ENCODE results near the gene PAQR4.

Gene PAQR4

DNA sequence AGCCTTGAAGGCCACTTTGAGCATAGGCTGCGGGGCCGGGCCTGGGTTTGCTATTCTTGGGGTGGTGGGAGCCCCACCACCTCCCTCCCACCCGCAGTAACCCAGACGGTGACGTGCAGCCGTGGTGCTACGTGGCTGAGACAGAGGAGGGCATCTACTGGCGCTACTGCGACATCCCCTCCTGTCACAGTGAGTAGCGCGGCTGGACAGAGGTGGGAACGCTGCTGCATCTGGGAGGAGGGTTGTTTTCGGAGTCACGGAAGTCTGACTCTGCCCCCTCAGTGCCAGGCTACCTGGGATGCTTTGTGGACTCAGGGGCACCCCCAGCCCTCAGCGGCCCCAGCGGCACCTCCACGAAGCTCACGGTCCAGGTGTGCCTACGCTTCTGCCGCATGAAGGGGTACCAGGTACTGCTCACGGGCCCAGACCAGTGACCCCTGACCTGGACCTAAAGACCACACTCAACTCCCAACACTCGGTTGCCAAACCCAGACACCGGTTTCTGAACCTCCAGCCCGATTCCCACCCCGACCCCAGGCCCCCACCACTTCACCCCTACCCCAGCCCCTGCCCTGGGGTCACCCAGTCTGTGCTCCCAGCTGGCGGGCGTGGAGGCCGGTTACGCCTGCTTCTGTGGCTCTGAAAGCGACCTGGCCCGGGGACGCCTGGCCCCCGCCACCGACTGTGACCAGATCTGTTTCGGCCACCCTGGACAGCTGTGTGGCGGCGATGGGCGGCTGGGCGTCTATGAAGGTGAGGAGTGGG, 2.9 kb upstream of the PAQR4 start:
- no peak for DNase-seq

DNA sequence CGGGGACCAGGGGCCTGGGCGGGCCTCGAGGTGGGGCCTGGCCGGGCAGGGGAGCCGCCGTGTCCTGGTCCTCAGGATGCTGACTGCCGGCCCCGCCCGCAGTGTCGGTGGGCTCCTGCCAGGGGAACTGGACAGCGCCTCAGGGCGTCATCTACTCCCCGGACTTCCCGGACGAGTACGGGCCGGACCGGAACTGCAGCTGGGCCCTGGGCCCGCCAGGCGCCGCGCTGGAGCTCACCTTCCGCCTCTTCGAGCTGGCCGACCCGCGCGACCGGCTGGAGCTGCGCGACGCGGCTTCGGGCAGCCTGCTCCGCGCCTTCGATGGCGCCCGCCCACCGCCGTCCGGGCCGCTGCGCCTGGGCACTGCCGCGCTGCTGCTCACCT, 2.3 kb upstream of the PAQR4 start:
- no peak for DNase-seq

DNA sequence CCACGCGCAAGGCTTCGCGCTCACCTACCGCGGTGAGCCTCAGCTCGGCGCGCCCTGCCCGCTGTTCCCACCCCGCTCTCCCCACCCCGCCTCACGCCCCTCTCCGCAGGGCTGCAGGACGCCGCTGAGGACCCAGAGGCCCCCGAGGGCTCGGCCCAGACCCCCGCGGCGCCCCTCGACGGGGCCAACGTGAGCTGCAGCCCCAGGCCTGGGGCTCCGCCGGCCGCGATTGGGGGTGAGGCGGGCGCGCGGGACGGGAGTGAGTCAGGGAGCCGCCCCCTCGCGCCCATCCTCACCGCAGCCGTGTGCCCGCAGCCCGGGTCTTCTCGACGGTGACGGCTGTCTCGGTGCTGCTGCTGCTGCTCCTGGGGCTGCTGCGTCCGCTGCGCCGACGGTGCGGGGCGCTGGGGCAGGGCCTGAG, 1.9 kb upstream of the PAQR4 start:
- no peak for DNase-seq

DNA sequence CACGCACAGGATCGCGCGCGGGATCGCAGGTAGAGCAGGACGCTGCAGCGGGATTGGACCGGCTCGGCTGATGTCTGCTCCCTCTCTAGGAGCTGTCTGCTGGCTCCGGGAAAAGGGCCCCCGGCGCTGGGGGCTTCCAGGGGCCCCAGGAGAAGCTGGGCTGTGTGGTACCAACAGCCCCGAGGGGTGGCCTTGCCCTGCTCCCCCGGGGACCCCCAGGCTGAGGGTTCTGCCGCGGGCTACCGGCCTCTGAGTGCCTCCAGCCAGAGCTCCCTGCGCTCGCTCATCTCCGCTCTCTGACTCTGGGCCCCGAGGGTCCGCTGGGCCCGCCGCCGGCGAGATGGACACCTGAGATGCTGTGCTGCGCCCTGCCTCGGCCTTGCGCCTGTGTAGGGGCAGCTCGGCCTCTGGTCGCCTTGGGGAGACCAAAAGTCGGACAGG, 1.4 kb upstream of the PAQR4 start:
- DNase-seq, result no peak

DNA sequence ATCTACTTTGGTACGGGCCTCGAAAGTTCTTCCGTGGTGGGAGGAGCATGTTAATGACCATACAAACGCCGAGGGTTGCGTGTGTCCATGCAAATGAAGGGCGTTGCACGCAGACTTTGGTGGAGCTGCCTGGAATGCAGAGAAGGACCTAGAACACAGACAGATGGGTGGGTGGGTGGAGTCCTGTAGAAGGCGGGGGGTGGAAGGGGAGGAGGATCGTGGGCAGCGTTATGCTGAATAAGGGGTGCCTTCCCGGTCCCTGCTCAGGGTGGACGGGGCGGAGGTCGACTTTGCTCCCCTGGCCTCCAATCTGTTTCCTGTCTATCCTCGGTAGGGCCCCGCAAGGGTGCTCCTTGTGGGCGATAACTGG, 795 bp upstream of the PAQR4 start:
- peak in 1 of 2 donors; percentile 33 for DNase-seq

DNA sequence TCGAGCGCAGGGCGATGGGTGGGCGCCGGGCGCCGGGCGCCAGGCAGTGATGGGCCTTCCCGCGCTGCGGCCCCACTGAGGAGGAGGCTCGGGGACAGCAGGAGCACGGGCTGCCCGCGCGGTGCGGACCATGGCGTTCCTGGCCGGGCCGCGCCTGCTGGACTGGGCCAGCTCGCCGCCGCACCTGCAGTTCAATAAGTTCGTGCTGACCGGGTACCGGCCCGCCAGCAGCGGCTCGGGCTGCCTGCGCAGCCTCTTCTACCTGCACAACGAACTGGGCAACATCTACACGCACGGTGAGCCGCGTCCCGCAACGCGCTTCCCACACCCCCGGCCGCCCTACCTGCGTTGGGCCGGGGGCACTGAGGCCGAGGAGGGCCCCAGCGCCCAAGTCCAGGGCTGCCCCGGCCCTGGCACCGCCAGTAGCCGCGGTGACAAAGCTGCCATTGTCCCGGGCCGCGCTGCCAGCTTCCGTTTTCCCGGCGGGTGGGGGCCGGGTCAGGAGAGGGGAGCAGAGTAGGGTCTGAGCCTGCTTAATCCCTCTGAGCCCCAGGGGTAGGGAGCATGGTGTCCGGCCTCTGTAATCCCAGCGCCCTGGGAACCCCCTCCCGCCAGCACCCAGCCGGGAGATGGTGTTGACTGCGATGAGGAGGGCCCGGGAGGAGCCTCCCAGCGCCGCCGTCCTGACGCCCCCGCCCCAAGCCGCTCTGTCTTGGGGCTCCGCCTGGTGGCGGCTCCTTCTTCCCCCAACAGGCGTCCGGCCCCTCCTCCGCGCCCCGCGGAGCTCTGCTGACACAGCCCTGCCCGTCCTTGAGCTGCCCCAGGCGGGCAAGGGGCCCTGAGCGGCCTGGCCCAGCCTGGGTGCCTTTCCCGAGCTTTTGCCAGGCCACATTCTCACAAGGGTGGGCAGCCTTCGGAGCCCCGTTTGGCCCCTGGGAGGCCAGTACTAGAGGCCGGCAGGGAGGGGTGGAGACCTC, 685 bp downstream of the PAQR4 start:
- peak; percentile 77 to 84 for DNase-seq

DNA sequence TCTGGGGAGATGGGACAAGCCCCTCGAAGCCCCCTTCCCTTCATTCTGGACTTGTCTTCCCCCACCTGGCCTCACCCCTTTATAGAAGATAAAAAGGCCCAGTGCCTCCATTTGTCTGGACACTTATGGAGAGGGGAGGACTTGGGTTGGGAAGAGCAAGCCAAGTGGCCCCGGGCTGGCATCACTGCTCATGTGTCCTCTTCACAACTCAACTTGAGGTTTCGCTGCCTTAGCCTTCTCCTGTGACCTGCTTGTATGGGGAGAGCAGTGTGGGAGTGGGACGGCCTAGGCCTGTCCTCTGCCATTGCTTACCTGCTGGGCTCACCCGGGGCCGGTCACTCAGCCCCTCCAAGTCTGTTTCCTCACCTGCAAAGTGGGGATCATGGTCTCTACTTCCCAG, 1.4 kb downstream of the PAQR4 start:
- no peak for DNase-seq

DNA sequence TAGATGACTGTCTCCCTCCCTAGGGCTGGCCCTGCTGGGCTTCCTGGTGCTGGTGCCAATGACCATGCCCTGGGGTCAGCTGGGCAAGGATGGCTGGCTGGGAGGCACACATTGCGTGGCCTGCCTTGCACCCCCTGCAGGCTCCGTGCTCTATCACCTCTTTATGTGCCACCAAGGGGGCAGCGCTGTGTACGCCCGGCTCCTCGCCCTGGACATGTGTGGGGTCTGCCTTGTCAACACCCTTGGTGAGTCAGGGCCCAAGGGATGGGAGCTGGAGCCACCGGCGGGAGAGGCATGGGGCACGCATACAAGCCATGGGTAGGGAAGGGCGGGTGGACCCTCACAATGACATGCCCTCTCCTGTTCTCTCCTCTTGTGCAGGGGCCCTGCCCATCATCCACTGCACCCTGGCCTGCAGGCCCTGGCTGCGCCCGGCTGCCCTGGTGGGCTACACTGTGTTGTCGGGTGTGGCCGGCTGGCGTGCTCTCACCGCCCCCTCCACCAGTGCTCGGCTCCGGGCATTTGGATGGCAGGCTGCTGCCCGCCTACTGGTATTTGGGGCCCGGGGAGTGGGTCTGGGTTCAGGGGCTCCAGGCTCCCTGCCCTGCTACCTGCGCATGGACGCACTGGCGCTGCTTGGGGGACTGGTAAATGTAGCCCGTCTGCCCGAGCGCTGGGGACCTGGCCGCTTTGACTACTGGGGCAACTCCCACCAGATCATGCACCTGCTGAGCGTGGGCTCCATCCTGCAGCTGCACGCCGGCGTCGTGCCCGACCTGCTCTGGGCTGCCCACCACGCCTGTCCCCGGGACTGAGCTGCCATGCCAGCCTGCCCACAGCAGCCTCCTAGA, 2.2 kb downstream of the PAQR4 start:
- DNase-seq, result no peak

DNA sequence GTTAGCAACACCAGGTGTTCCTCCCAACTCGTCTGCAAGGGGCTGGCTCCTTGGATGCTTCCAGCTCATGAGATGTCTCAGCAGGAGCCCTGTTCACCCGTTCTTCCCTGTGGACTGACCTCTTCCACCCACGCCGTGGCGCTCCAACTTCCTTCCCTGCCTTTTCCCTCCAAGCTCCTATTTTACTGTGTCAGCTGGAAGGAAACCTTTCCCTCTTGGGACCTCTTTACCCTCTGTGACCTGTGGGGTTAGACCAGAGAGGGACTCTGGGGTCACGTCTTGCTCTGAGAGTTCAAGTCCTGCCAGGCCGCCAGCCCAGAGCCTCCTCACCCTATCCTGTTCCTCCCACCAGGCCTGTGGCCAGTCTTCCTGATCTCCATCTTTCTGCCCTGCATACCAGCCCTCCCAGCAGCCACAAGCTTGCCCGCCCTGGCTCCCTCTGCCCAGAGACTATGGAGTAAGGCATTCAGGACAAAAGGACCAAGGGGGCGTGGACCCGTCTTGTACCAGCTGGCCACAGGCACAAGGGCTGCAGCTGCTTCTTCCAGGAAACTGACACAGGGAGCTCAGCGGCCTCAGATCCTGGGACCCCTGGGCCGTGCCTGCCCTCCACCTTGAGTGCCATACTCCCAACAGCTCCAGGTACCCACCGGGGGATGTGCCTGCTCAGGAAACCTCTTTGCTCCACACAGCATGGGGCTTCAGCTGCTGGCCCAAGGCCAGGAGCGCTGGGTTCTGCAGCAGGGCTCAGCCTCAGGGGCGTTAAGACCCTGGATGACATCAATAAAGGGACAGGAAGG, 3.0 kb downstream of the PAQR4 start:
- DNase-seq, result no peak

DNA sequence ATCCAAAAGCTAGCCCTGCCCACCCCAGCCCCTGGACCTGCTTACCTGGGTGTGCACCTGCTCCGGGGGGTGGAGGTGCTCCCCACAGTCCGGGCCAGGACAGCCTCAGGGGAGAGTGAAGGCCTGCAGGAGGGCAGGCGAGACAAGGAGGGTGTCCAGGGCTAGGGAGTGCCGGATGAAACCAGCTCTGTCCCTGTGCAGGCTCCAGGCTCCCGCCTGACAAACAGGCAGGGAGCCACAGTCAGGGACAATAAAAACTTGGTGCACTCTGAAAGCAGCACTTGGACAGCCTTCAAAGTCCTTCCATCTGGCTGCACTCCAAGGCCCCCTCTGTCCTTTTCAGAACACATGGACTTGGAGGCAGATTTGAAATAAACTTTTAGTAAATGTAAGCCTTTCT, 3.9 kb downstream of the PAQR4 start:
- no peak for DNase-seq

DNA sequence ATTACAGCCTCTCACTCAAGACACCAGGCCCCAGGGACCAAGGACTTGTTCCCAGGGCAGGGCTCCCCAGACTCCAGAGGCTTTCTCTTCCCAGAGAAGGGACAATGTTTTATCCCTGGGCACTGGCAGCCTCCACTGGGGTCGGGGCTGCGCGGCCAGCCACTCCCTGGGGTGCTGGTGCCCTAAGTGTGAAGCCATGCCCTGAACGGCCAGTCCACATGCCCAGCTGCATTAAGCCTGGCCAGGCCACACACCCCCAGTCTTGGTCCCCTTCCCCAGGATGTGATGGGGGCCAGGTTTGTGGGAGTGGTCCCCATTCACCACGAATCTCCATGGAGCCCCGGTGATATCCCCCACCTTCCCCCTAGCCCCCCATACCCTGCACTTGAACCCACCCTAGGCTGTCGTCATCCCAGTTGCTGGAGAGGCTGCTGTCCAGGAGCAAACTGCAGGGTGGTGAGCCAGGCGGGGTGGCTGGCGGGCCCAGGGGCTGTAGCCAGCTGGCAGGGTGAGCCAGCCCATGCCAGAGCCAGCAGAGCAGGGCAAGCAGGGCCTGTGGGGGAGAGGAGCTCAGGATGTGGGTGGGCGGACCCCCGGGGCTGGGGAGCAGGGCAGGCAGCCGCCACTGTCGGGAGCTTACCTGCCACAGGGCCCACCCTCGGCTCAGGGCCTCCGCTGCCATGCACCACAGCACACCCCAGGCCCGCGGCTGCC, 4.6 kb downstream of the PAQR4 start:
- no peak for DNase-seq

DNA sequence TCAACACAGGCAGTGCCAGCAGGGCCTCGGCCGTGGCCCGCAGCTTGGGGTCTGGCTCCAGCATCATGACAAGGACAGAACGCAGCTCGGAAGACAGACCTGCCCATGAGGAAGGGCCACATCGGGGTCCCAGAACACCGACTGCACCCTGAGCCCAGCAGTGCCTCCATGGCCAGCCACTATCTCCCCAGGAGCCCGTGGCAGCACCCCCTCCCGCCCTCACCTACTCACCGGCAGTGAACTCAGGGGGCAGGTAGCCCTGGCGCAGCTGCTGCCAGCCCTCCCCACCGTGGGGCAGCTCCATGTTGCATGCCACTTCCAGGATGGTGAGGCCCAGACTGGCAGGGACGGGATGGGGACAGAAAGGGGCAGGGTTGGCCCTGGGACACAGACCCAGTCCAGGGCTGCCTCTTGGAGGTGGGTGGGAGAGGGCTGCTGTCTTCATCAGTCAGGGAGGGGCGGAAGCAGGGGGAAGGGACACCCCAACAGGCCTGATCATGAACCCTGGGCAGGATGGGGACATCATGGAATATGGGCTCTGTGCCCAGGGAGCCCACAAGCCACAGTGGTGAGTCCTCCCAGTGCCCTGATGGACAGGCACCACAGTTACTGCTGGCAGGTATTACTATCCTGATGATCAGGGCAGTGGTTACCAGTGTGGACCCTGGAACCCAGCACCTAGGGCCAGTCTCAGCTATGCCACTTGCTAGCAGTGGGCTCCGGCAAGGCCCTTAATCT, 5.3 kb downstream of the PAQR4 start:
- no peak for DNase-seq

DNA sequence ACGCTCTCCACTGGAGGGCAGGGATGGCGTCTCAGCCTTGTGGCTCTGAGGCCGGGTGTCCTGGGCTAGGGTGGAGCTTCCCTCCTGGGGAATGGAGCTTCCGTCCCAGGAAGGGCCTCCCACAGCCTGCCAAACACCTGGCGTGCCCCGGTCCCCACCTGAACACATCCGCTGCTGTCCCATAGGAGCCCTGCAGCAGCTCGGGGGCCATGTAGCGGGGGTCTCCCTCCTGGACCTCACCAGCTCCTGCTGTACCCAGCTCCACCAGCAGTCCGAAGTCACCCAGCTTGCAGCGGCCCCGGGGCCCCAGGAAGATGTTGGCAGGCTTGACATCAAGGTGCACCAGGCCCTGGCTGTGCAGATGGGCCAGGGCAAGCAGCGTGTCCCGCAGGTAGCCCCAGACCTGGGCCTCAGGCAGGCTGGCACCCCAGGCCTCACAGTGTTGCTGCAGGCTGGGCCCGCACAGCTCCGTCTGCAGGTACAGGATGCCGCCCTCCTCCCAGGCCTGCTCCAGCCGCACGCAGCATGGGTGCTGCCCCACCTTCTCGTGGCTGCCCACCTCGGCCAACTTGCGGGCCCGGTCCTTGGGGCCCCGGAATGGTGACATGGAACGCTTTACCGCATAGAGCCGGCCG, 6.1 kb downstream of the PAQR4 start:
- no peak for DNase-seq

DNA sequence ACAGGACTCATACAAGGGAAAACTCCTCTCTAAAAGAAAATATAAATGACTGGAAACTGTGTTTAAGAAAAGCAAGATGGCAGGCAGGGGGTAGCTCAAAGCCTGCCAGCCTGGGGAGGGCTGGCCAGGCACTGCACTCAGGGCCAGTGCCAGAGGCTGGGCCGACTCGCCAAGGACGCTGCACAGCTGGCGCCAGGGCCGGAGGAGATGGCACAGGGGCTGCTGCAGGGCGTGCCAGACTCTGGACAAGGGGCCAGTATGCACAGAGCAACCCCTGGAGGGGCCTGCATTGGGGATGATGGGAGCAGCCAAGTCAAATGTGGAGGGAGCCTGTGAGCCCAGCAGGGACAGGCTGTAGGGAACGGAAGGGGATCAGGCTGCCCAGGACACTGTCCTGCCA, 7.1 kb downstream of the PAQR4 start:
- no peak for DNase-seq

DNA sequence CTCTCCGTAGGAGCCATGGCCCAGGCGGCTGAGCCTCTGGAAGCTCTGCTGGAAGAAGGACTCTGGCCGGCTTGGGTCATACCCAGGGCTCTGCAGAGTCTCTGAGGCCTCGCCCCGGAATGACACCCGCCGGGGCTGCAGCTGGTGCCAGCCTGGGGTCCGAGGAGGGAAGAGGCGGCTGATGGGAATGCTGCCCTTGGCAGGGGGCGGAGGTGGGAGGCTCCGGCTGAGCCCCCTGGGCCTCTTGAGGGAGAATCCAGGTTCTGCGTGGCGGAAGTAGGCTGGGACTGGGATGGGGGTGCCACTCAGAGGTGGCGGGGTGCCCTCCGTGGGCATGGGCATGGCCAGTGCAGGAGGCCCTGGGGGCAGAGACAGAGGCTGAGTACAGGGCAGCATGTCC, 7.5 kb downstream of the PAQR4 start:
- DNase-seq, result no peak

DNA sequence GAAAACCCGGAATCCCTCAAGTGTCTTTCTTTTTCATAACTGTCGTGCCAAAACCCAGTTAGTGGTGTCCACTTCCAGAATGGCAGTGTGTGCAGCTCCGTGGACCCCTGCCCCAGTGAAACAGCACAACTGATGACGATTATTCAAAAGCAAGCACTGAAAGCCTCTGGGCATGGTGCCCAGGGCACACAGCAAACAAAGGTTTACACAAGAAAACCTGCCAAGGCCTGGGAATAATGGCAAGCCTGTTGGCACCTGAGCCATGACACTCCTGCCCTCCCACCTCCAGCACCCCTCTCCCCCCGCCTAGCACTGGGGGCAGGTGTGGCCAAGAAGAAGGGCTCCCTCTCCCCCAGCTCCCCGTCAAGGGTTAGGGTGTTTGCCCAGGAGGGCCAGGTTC, 8.3 kb downstream of the PAQR4 start:
- DNase-seq, result no peak

DNA sequence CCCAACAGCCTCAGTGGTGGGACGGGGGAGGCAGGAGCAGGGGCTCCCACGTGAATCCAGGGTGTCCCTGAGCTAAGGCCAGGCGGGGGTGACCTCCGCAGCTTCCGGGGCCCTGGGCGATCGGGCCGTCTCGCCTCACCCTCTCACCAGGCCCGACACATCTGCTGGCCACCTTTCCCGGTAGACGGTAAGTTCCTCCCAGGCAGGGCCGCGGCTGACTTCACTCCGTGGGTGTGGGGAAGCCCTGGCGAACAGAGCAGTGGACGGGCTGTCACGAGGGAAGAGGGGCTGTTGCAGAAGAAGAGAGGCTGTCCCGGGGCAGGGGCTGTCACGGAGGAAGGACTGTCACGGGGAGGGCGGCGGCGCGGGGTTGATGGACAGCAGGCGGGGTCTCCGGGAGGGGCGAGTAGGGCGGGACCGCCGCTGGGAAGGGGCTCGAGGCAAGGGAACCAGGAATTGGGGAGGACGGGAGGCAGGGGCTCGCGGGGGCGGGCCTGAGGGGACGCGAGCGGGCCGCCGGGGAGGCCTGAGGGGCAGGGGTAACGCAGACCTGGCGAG, 10.6 kb downstream of the PAQR4 start:
- peak; percentile 47 to 85 for DNase-seq

DNA sequence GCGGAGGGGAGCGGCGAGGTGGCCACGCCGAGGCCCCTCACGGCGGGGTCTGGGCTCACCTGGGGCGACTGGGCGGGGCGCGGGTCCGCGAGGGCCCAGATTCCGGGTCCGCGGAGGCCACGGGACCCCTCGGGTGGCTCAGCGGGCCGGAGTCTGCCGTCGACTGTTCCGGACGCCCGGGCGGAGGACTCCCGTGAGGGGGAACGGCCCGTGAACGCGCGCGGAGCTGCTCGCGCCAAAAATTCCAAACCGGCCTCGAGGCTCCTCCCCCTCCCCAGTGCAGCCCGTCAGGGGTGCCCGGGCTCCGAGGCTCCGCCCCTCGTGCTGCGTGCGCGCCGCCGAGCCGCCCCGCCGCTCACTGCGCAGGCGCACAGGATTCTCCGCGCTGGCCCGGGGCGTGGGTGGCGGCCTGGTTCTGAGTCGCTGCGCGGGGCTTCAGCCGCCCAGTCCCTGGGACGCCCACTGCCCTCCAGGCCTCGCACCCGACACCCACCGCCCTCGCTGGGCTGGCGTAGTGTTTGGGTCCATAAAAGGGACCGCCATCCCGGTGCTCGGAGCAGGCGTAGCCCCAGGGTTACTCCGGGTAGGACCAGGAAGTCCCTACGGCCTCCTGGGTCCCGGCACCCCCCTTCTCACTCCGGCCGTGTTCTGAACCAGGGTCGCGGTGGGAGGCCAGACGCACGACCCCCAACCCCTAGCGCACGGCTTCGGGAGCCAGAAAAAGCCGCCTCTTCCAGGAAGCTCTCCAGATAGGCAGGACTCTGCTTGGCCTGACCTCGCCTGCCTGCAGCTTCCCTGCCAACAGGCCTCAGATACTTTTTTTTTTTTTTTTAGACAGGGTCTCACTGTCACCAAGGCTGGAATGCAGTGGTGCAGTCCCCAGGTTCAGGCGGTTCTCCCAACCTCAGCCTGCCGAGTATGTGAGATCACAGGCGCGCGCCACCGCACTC, 11.4 kb downstream of the PAQR4 start, which contains the start of gene PKMYT1:
Gene PKMYT1, minus strand, starts transcription at position 220 of the 950 bp plus-strand sequence. CDS start 789 bp downstream, outside the sequence.
- DNase-seq, result peak; percentile 88 to 96

Measured in inflammatory macrophage treated with lipopolysaccharide for 1 hour (primary cell).